Brain pericyte (primary cell): ENCODE data around the gene SLC35G6.

Source experiments
- DNase-seq: peaks from one replicate; pipeline ENCODE4 v3.0.0-alpha.2; 2012; ENCODE audit warnings: low read depth, low spot score

Gene SLC35G6

DNA sequence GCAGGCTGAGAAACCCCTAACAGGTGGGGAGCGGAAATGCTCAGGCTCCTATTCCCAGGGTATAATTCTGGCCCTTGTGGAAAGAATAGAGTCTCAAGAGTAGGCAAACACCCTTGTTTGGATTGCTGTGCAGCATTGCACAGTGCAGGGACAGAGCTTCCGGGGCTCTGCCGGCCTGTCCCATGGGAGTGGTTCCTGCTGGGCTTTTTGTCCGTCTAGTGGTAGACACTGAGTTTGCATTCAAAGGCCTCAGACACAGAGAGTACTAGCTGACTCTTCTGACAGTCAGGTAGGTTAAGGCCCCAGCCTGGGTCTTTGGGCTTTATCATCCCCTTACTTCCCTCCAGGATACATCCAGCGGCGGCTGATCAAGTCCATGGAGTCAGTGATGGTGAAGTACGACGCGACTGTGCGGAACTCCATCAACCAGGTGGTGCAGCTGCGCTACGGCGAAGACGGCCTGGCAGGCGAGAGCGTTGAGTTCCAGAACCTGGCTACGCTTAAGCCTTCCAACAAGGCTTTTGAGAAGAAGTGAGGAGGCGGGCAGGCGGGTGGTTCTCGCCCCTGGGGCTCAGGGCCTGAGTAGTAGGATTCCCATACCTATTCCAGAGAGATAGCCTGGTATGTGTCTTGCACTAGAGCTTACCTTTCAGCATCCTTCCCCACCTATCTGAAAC, 21.1 kb downstream of the SLC35G6 start:
- no peak for DNase-seq

DNA sequence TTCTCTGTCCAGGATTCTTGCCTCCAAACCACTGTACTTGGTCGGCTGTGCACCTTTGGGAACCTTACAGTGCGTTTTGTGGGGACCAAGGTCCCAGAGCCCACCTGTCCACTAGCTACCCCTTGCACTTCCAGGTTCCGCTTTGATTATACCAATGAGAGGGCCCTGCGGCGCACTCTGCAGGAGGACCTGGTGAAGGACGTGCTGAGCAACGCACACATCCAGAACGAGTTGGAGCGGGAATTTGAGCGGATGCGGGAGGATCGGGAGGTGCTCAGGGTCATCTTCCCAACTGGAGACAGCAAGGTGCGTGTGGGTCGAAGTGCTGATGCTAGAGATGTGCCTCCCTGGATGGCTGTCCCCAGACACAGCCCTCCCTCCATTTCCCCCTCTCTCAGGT, 21.7 kb downstream of the SLC35G6 start:
- DNase-seq = no peak

DNA sequence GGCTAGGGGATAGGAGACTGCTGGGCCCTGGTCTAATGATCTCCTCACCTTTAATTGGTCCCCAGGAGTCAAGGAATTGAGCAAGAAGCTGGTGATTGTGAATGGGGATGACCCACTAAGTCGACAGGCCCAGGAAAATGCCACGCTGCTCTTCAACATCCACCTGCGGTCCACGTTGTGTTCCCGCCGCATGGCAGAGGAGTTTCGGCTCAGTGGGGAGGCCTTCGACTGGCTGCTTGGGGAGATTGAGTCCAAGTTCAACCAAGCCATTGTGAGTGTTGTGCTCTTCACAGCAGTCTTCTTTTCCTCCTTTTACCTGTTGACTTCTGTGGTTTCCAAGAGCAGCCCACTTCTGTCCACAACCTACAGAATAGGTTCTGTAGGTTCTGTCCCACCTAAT, 22.3 kb downstream of the SLC35G6 start:
- DNase-seq = no peak

DNA sequence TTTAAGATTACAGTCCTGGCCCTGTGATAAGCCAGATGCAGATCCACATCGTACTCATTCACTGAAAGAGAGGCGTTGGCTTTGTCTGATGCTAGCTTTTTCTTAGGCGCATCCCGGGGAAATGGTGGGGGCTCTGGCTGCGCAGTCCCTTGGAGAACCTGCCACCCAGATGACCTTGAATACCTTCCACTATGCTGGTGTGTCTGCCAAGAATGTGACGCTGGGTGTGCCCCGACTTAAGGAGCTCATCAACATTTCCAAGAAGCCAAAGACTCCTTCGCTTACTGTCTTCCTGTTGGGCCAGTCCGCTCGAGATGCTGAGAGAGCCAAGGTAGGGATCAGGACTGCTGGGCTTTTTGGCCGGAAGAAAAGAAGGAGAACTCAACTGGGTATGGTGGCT, 26.9 kb downstream of the SLC35G6 start:
- no peak for DNase-seq

DNA sequence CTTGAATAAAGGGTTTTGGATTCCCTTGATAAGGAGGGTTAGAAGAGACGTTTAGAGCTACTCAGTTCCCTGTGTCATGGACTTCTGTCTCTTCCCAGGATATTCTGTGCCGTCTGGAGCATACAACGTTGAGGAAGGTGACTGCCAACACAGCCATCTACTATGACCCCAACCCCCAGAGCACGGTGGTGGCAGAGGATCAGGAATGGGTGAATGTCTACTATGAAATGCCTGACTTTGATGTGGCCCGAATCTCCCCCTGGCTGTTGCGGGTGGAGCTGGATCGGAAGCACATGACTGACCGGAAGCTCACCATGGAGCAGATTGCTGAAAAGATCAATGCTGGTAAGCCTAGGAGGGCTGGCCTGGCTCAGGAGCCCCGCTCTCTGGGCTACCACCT, 27.6 kb downstream of the SLC35G6 start:
- no peak for DNase-seq

DNA sequence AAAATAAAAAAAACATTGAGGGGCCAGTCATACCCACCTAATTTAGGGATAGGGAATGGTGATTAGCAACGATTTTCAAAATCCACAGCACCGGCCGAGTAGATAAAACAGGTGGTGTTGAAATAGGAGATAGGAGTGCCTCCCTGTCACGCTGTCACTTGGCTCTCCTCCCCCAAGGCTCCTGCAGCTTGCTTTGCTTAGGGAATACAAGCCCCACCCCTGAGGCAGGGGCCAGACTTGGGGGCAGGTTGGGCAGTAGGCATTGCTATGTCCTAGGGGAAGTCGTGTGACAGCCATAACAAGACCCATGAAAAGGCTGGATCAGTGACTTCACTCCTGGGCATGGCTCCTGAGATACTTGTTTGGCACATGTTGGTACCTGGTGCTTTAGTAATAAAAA, 28.7 kb downstream of the SLC35G6 start:
- no peak for DNase-seq

DNA sequence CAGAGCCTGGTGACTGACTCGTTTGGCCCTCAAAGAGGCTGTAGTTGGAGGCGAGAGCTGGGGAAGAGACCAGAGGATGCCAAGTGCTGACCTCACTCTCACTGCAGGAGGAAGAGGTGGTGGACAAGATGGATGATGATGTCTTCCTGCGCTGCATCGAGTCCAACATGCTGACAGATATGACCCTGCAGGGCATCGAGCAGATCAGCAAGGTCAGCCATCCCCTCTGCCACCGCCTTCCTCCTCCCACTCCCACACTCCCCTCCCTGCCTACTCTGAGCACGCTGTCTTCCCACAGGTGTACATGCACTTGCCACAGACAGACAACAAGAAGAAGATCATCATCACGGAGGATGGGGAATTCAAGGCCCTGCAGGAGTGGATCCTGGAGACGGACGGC, 29.9 kb downstream of the SLC35G6 start:
- DNase-seq = no peak

DNA sequence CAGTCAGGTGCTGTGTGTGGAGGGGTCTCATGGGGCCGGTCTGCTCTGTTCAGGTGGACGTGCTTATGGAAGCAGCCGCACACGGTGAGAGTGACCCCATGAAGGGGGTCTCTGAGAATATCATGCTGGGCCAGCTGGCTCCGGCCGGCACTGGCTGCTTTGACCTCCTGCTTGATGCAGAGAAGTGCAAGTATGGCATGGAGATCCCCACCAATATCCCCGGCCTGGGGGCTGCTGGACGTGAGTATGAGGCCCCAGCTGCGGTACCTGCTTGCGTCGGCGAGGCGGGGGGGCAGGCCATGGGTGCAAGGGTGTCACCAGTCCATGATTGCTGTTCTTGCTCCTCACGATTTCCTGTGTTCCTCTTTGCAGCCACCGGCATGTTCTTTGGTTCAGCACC, 30.9 kb downstream of the SLC35G6 start:
- DNase-seq = no peak

DNA sequence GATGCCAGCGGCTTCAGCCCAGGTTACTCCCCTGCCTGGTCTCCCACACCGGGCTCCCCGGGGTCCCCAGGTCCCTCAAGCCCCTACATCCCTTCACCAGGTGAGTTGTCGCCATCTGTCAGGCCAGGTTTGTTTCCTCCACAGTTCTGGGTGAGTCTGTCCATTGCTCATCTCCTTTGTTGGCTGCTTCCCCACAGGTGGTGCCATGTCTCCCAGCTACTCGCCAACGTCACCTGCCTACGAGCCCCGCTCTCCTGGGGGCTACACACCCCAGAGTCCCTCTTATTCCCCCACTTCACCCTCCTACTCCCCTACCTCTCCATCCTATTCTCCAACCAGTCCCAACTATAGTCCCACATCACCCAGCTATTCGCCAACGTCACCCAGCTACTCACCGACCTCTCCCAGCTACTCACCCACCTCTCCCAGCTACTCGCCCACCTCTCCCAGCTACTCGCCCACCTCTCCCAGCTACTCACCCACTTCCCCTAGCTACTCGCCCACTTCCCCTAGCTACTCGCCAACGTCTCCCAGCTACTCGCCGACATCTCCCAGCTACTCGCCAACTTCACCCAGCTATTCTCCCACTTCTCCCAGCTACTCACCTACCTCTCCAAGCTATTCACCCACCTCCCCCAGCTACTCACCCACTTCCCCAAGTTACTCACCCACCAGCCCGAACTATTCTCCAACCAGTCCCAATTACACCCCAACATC, 31.7 kb downstream of the SLC35G6 start:
- DNase-seq = no peak

DNA sequence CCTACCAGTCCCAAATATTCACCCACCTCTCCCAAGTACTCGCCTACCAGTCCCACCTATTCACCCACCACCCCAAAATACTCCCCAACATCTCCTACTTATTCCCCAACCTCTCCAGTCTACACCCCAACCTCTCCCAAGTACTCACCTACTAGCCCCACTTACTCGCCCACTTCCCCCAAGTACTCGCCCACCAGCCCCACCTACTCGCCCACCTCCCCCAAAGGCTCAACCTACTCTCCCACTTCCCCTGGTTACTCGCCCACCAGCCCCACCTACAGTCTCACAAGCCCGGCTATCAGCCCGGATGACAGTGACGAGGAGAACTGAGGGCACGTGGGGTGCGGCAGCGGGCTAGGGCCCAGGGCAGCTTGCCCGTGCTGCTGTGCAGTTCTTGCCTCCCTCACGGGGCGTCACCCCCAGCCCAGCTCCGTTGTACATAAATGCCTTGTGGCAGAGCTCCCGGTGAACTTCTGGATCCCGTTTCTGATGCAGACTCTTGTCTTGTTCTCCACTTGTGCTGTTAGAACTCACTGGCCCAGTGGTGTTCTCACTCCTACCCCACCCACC, 32.7 kb downstream of the SLC35G6 start:
- DNase-seq = no peak

DNA sequence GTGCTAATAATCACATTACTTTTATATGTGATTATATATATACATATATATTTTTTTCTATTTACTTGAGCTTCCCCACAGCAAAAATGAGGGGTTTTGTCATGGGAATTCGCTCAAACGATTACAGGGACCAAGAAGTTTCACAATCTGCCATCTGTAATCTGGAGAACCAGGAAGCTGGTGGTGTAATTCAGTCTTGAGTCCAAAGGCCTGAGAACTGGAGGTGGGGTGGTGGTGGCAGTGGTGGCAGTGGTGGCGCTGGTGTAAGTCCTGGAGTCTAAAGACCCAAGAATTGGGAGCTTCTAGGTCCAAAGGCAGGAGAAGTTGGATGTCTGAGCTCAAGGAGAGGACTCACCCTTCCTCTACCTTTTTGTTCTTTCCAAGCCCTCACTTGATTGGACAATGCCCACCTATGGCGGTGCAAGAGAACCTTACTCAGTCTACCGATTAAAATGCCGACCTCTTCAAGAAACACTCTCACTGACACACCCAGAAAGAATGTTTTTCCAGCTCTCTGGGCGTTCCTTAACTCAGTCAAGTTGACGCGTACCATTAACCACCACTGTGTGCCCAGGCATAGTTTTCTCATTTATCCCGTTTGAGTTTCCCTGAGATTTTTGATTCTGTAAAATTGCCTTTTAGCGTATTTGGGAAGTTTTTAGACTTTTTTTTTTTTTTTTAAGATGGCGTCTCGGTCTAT, 34.8 kb downstream of the SLC35G6 start:
- DNase-seq = no peak

DNA sequence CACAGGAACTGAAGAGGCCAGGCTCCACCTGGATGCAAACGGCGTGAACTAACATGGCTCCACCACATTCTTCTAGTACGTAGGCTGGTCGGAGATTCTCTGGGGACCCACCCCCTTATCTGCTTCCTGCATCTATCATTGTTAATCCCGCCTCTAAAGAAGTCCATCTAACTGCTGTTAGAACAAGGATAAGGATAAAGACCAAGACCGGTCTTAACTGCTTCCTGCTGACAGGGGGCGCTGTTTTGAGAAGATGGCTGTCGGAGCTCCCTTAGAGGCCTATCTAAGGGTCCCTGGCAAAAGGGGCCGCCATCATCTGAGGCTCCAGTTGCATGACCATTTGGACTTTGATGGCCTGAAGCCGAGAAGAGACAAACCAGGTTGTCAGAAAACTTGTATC, 41.8 kb downstream of the SLC35G6 start:
- no peak for DNase-seq

DNA sequence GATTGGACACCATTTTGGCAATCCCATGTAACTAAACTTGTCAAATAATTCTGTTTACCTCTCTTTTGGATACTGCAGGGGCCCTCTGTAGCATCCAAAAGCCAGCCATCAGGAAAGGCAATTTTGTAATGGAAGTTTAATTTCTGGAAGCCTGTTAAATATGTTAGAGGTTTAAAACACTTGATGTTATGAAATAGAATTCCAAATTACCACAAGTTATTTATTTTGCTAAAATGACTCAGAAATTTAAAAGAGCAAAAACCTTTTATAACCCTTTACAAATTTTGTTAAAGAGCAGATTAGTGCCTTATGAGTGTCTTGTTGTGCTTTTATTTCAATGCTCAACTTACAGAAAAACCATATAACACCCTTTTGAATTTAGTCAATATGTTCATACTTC, 47.6 kb downstream of the SLC35G6 start:
- DNase-seq = no peak

DNA sequence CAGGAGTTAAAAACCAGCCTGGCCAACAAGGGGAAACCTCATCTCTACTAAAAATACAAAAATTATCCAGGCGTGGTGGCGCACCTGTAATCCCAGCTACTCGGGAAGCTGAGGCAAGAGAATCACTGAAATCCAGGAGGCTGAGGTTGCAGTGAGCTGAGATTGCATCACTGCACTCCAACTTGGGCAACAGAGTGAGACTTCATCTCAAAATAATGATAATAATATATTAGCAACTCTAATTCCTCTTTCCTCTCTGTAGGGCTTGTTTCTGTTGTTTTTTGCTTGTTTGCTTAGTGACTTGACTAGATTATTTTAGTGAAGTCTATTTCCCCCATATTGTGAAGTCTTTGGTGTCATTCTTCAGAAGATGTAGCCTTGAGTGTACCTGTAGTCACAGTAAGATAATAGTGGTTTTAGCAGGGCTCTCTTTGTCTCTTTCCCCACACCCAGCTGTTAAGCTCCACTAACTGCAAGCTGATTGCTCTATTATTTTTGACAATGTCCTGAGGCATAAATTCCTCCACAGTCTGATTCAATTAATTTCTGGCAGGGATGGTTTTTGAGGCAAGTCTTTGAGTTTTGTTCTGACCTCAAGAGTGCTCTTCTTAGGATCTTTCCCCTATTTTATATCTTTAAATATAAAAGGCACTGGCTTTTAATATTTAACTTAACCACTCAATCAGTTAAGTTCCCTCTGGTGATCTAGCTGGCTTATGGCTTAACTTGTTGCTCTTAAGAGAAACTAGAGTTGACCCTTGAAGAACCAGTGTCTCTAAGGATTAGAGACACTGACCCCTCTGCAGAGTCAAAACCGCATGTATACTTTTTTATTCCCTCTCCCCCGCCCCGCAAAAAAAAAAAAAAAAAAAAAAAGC, 49.0 kb downstream of the SLC35G6 start:
- no peak for DNase-seq
